Muscle layer of duodenum (tissue), 2 donors: ENCODE measurements around the gene CDHR3.
A peak's percentile ranks its signal among the peaks of the same experiment; 100 is the strongest.

Experiments
- H3K27ac ChIP-seq: one replicate; pipeline ENCODE4 v1.7.0; 2013; ENCODE audit warnings: mild to moderate bottlenecking, low read length
- H3K27me3 ChIP-seq: one replicate; pipeline ENCODE4 v1.7.0; 2013; ENCODE audit warnings: low read depth, mild to moderate bottlenecking, control low read depth, low read length
- H3K36me3 ChIP-seq, 2 donors: one replicate each; pipeline ENCODE4 v1.7.0; 2013; ENCODE audit warnings: low read length in 2 of 2, control low read depth in 1 of 2, mild to moderate bottlenecking in 1 of 2; ENCODE audit not compliant: insufficient read depth in 2 of 2, control insufficient read depth in 1 of 2
- H3K4me1 ChIP-seq, 2 donors: one replicate each; pipeline ENCODE4 v1.7.0; 2013; ENCODE audit warnings: low read length in 2 of 2, mild to moderate bottlenecking in 2 of 2, control low read depth in 1 of 2, moderate library complexity in 1 of 2; ENCODE audit not compliant: insufficient read depth in 2 of 2, control insufficient read depth in 1 of 2
- H3K4me3 ChIP-seq, 2 donors: one replicate each; pipeline ENCODE4 v1.7.0; 2013; ENCODE audit warnings: low read length in 2 of 2, low read depth in 1 of 2, mild to moderate bottlenecking in 1 of 2
- H3K9me3 ChIP-seq, 2 donors: one replicate each; pipeline ENCODE4 v1.7.0; 2013; ENCODE audit warnings: low read length in 2 of 2, control low read depth in 1 of 2, mild to moderate bottlenecking in 1 of 2; ENCODE audit not compliant: control insufficient read depth in 1 of 2
- donor health status: healthy.

Gene CDHR3

DNA sequence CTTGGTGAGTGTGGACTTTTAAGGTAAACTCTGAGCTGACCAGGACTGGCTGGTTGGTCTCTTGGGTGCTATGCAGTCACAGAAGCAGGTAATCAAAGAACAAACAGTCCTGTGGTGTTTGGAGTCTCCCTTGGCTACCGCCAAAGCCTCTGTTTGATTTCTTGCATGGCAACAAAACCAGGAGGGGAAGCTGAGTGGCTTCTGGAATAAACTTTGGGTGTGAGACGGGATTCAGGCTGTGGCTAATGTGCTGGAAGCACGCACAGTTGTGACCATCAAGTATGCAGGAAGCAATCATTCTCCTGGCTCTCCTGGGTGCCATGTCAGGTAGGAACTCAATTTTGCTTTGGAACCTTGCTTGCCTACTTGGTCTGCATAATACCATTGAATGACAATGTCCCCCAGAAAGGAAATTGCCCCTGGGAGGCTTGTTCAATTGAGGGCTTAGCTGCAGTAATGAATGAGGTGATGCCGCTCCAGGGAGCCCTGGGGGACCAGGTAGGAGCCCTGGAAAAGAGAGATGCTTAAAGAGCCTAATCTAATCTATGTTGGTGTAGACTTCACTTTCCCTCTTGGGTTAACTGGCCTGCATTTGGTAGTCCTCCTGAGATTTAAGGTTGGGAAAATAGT, at the start of gene CDHR3:
CDHR3 (plus strand) TSS at position 227 of the 630 bp plus-strand sequence; CDS start at position 282, 55 bp downstream.
- Histone ChIP-seq H3K9me3 (no peaks in the 10 kb centered on the region), H3K4me3 (no peak within 1 kb of the TSS), H3K27me3 (no peaks in the 10 kb centered on the region), H3K4me1 (no peaks in the 10 kb centered on the region), H3K27ac (peak within 1 kb of the TSS; percentile 65), H3K36me3 (no peaks in the 10 kb centered on the region)

DNA sequence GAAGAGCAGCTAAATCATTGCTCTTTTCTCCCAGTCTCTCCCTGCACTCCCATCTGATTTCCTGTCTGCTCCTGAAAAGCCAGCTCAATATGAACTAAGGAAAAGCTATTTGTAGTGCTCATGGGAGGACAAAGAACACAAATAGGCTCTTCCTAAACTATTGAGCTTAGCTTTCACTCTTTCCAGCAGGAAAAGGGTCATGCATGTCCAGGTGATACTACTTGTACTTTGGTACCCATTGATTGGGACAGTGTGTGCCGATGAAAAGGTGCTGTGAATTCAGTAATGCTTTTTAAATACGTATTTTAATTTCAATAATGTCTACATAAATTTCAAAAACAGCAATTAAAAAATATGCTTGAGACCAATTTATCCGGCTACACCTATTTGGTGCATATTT, 49.1 kb upstream of the CDHR3 start:
- Histone ChIP-seq H3K27me3 (no peaks in the 10 kb centered on the region), H3K4me1 (no peaks in the 10 kb centered on the region), H3K4me3 (no peak overlapping the region), H3K9me3 (peaks cover 0 to 5% of the 10 kb centered on the region in 2 donors), H3K27ac (no peak overlapping the region), H3K36me3 (peaks cover 0 to 19% of the 10 kb centered on the region in 2 donors)

GRCh38 chr7:105916603-105917002, 46.5 kb upstream of the CDHR3 start:
- H3K4me3 ChIP-seq, result no peak overlapping the region
- peaks cover 0 to 12% of the 10 kb centered on the region in 2 donors for H3K36me3 ChIP-seq
- H3K4me1 ChIP-seq, result no peaks in the 10 kb centered on the region
- no peaks in the 10 kb centered on the region for H3K27me3 ChIP-seq
- no peak overlapping the region for H3K27ac ChIP-seq
- no peaks in the 10 kb centered on the region for H3K9me3 ChIP-seq

DNA sequence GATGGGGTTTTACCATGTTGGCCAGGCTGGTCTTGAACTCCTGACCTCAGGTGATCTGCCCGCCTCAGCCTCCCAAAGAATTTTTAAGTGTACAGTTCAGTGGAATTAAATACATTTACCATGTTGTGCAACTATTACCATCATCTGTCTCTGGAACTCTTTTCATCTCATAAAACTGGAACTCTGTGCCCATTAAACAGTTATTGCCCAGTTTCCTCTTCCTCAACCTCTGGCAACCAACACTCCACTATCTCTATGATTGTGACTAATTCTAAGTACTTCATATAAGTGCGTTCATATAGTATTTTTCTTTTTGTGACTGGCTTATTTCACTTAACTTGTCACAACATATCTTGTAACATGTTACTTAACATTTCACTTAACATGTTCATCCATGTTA, 45.4 kb upstream of the CDHR3 start:
- H3K36me3 ChIP-seq, result peaks cover 4 to 5% of the 10 kb centered on the region in 2 donors
- H3K27ac ChIP-seq, result no peak overlapping the region
- no peaks in the 10 kb centered on the region for H3K27me3 ChIP-seq
- no peak overlapping the region for H3K4me3 ChIP-seq
- no peaks in the 10 kb centered on the region for H3K9me3 ChIP-seq
- no peaks in the 10 kb centered on the region for H3K4me1 ChIP-seq

DNA sequence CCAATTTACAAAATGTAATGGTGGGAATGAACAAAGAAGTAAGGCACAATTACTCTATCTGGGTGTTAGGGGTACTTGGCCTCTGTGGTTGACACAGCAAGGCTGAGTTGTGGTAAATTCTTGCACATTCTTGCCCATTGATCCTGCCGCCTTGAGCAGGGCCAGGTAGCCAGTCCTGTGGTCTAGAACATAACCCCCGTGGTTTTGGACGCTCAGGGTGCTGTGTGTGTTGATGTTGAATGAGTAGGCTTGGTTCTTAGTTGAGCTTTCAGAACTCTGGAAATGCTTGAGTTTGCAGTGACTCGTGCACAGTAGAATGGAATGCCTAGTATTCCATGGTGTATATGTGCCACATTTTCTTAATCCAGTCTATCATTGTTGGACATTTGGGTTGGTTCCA, 42.3 kb upstream of the CDHR3 start:
- Histone ChIP-seq H3K36me3 (peaks cover 4% of the 10 kb centered on the region in 2 donors), H3K27me3 (no peaks in the 10 kb centered on the region), H3K9me3 (peaks cover 0 to 4% of the 10 kb centered on the region in 2 donors), H3K4me1 (no peaks in the 10 kb centered on the region), H3K27ac (no peak overlapping the region), H3K4me3 (no peak overlapping the region)

- Histone ChIP-seq H3K9me3 (peaks cover 0 to 4% of the 10 kb centered on the region in 2 donors), H3K27ac (no peak overlapping the region), H3K27me3 (no peaks in the 10 kb centered on the region), H3K4me3 (no peak overlapping the region), H3K4me1 (no peaks in the 10 kb centered on the region), H3K36me3 (peaks cover 4% of the 10 kb centered on the region in 2 donors)
Observed at GRCh38 chr7:105924945-105925344, 38.1 kb upstream of the CDHR3 start.

GRCh38 chr7:105926131-105926530, 36.9 kb upstream of the CDHR3 start:
- Histone ChIP-seq H3K9me3 (peaks cover 0 to 4% of the 10 kb centered on the region in 2 donors), H3K4me3 (no peak overlapping the region), H3K36me3 (peaks cover 4% of the 10 kb centered on the region in 2 donors), H3K27ac (no peak overlapping the region), H3K4me1 (no peaks in the 10 kb centered on the region), H3K27me3 (no peaks in the 10 kb centered on the region)

DNA sequence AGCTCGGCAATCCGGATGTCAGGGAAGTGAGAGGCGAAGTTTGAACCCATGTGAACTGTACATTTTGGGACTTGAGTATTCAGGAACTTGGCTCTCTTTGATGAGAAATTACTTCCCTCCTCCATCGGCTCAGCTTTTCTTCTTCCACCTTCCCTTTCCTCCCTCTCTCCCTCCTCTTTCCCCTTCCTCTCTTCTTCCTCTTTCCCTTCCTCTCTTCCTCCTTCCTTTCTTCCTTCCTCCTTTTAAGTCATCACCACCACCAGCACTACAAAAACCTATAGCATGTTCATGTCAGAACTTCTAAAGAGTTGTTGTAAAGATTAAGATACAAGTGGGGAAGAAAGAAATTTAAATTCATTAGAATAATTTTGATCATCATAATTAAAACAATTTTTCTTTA, 31.9 kb upstream of the CDHR3 start:
- Histone ChIP-seq H3K4me3 (no peak overlapping the region), H3K9me3 (no peaks in the 10 kb centered on the region), H3K4me1 (peaks cover 0 to 4% of the 10 kb centered on the region in 2 donors), H3K36me3 (no peaks in the 10 kb centered on the region), H3K27ac (no peak overlapping the region), H3K27me3 (no peaks in the 10 kb centered on the region)

DNA sequence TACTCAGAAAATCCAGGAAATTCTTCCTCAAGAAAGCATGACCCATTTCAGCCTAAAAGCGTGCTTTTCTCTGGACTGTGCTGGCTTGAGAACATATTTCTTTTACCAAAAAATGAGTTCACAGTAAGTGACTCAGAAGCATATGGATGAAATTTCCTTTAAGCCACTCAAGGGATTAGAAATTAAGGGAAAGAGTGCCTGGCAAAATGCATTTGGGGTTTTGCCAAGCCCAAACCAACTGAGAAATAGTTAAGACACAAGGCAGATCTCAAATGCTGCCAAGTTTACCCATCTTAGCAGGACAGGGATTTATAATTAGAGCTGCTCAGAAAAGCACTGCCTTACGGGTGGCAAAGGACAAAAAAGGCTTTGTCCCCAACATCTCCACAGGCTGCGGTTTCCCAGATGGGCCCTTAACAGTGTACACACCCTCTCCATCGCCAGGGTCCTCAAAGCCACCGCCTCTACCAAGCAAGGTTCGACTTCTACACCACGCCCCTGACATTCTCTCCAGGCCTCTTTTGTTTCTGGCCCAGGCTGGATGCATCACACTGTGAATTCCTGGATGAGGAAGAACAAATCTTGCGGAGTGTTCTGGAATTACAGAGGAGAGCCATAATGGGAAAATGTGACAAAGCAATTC, 30.1 kb upstream of the CDHR3 start:
- Histone ChIP-seq H3K27me3 (no peaks in the 10 kb centered on the region), H3K27ac (peak overlapping the region; percentile 73), H3K4me1 (peaks cover 0 to 4% of the 10 kb centered on the region in 2 donors), H3K9me3 (no peaks in the 10 kb centered on the region), H3K4me3 (no peak overlapping the region), H3K36me3 (no peaks in the 10 kb centered on the region)

DNA sequence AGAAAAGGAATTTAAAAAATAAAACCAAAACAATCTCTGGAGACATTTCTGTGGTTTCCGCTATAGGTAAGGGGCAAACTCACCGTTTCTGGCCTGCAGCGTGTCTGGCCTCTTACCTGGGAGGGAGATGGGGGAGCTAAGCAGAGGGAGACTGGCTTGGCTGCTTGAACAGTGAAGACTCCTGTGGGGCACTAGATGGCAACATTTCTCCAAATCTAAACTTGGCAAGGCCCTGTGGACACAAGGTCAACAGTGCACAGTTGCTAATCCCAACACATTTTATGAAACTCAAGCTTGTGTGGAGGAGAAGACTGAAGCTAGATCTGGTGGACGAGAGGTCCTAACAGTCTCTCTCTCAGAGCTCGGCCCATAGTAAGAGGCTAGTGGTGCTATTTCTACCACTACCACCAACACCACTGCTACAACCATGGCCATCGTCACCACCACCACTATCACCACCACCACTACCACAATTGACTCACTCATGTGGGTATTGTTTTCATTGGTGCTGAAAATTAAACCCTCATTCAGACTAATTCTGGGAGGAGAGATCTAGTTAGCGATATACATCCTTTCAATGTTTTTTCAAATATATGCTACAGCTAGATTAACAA, 28.4 kb upstream of the CDHR3 start:
- H3K9me3 ChIP-seq, result no peaks in the 10 kb centered on the region
- peaks cover 0 to 4% of the 10 kb centered on the region in 2 donors for H3K4me1 ChIP-seq
- peak overlapping the region; percentile 42 for H3K27ac ChIP-seq
- H3K4me3 ChIP-seq, result no peak overlapping the region
- no peaks in the 10 kb centered on the region for H3K36me3 ChIP-seq
- no peaks in the 10 kb centered on the region for H3K27me3 ChIP-seq

GRCh38 chr7:105935250-105935649, 27.8 kb upstream of the CDHR3 start:
- no peak overlapping the region for H3K4me3 ChIP-seq
- no peaks in the 10 kb centered on the region for H3K27me3 ChIP-seq
- no peaks in the 10 kb centered on the region for H3K9me3 ChIP-seq
- H3K4me1 ChIP-seq, result peaks cover 0 to 4% of the 10 kb centered on the region in 2 donors
- no peaks in the 10 kb centered on the region for H3K36me3 ChIP-seq
- no peak overlapping the region for H3K27ac ChIP-seq
